A549 (cell line): ENCODE data around the gene HOXA10. TPM values are rescaled to one million over a fixed set of nuclear protein-coding genes. Genes with fewer than 3 reads are reported as not detected.
A peak's percentile ranks its signal among the peaks of the same experiment; 100 is the strongest.

Source experiments
- ATAC-seq, 2 experiments: fragments of 200-7000 bp in 1 of 2; fragments of >200 bp in 1 of 2; cut with Nextera tagmentation in 1 of 2; cut with Tn5 transposase in 1 of 2; 3 replicates each; pipeline versions ENCODE4 v1.8.0 to v1.9.1; 2018 to 2020; ENCODE audit warnings: mild to moderate bottlenecking in 1 of 2, moderate library complexity in 1 of 2
- CTCF ChIA-PET: fragments of 300-600 bp; sonication (Branson Sonifier 250); formaldehyde crosslinking; extraction: SDS; loops from one replicate; lab custom pipeline; 2021; ENCODE audit warnings: antibody characterized with exemption, inconsistent platforms; lab: Yijun Ruan, JAX
- POLR2A ChIA-PET: fragments of 350-600 bp; formaldehyde crosslinking; extraction: SDS; loops from one replicate; lab custom pipeline; 2021; ENCODE audit warnings: antibody characterized with exemption, inconsistent platforms; lab: Yijun Ruan, JAX
- DNase-seq, 2 experiments: peaks; one replicate each; pipeline versions ENCODE4 v3.0.0 to v3.0.0-alpha.2; 2011 to 2016; ENCODE audit warnings: low read depth in 1 of 2, low spot score in 1 of 2
- FAIRE-seq: peaks from 2 replicates; lab custom pipeline; 2011; peaks lifted over from hg19 to GRCh38; lab: Jason Lieb, UNC
- H3K27ac ChIP-seq, 2 experiments: fragments of >200 bp; sonication (Bioruptor Twin); formaldehyde crosslinking; 3 replicates each; pipeline ENCODE4 v1.5.1; 2016 to 2017
- H3K4me1 ChIP-seq: fragments of >200 bp; sonication (Bioruptor Twin); formaldehyde crosslinking; 3 replicates; pipeline ENCODE4 v1.6.1; 2016
- H3K4me2 ChIP-seq: fragments of >200 bp; sonication (Bioruptor Twin); formaldehyde crosslinking; 3 replicates; pipeline ENCODE4 v1.6.1; 2016
- H3K4me3 ChIP-seq: fragments of >200 bp; sonication (Bioruptor Twin); formaldehyde crosslinking; 3 replicates; pipeline ENCODE4 v1.5.1; 2016
- H3K9me3 ChIP-seq: fragments of >200 bp; sonication (Bioruptor Twin); formaldehyde crosslinking; 3 replicates; pipeline ENCODE4 v1.6.1; 2016
- ATOH8 ChIP-seq: fragments of 250-450 bp; sonication (Bioruptor Pico); IDR thresholded peaks from 2 replicates; pipeline ENCODE4 v1.5.0; 2020; ENCODE audit warnings: low read depth, mild to moderate bottlenecking, moderate library complexity
- CHD2 ChIP-seq: fragments of 150-350 bp; IDR thresholded peaks from 2 replicates; pipeline ENCODE4 v1.6.1; 2014; ENCODE audit warnings: low read length; ENCODE audit not compliant: partially characterized antibody
- E2F6 ChIP-seq: IDR thresholded peaks from 2 replicates; pipeline ENCODE4 v1.6.1; 2012; ENCODE audit warnings: low read depth, borderline replicate concordance
- EHF ChIP-seq: fragments of 250-450 bp; sonication (Bioruptor Pico); IDR thresholded peaks from 2 replicates; pipeline ENCODE4 v1.5.0; 2020; ENCODE audit warnings: mild to moderate bottlenecking
- EP300 ChIP-seq, 2 experiments: fragments of >200 bp; sonication (Bioruptor Twin); formaldehyde crosslinking; IDR thresholded peaks; 2 replicates in 1 of 2; 3 replicates in 1 of 2; pipeline ENCODE4 v1.6.1; 2016 to 2017
- HDAC2 ChIP-seq: fragments of 200-600 bp; sonication (generic); IDR thresholded peaks from 2 replicates; pipeline ENCODE4 v1.6.1; 2016
- HMGXB4 ChIP-seq: fragments of 250-450 bp; sonication (Bioruptor Pico); IDR thresholded peaks from 2 replicates; pipeline ENCODE4 v1.5.0; 2021; ENCODE audit warnings: mild to moderate bottlenecking, moderate library complexity, borderline replicate concordance
- HOXB5 ChIP-seq: fragments of 250-450 bp; sonication (Bioruptor Pico); IDR thresholded peaks from 2 replicates; pipeline ENCODE4 v1.5.0; 2020; ENCODE audit warnings: mild to moderate bottlenecking, moderate library complexity
- JUN ChIP-seq, 2 experiments: fragments of >200 bp; sonication (Bioruptor Twin); formaldehyde crosslinking; IDR thresholded peaks; 2 replicates in 1 of 2; 3 replicates in 1 of 2; pipeline ENCODE4 v1.6.1; 2016 to 2017
- KDM5A ChIP-seq: fragments of 200-600 bp; sonication (generic); IDR thresholded peaks from 2 replicates; pipeline ENCODE4 v1.6.1; 2016; ENCODE audit warnings: antibody characterized with exemption, mild to moderate bottlenecking
- MAFK ChIP-seq: fragments of 450-650 bp; IDR thresholded peaks from 2 replicates; pipeline ENCODE4 v1.6.1; 2014; ENCODE audit not compliant: partially characterized antibody
- NPAS2 ChIP-seq: fragments of 250-450 bp; sonication (Bioruptor Pico); IDR thresholded peaks from 2 replicates; pipeline ENCODE4 v1.8.0; 2022; ENCODE audit warnings: mild to moderate bottlenecking, moderate library complexity, borderline replicate concordance
- NR3C1 ChIP-seq: fragments of >200 bp; sonication (Bioruptor Twin); formaldehyde crosslinking; IDR thresholded peaks from 3 replicates; pipeline ENCODE4 v1.6.1; 2017
- RAD21 ChIP-seq, 2 experiments: fragments of >200 bp in 1 of 2; sonication (Bioruptor Twin) in 1 of 2; formaldehyde crosslinking in 1 of 2; IDR thresholded peaks in 1 of 2; conservative IDR thresholded peaks in 1 of 2; 2 replicates in 1 of 2; 3 replicates in 1 of 2; pipeline ENCODE4 v1.6.1; 2012 to 2018; ENCODE audit warnings: inconsistent platforms in 1 of 2
- RCOR1 ChIP-seq: fragments of 150-350 bp; IDR thresholded peaks from 2 replicates; pipeline ENCODE4 v1.6.1; 2014; ENCODE audit warnings: antibody characterized with exemption, low read length, low read depth
- REST ChIP-seq: fragments of 200-600 bp; sonication (generic); IDR thresholded peaks from 2 replicates; pipeline ENCODE4 v1.6.1; 2016; ENCODE audit warnings: antibody characterized with exemption, mild to moderate bottlenecking, moderate library complexity
- RNF2 ChIP-seq: fragments of 200-600 bp; sonication (generic); IDR thresholded peaks from 2 replicates; pipeline ENCODE4 v1.6.1; 2016; ENCODE audit warnings: low read depth, mild to moderate bottlenecking, antibody characterized with exemption, moderate library complexity, borderline replicate concordance
- SMC3 ChIP-seq: fragments of >200 bp; sonication (Bioruptor Twin); formaldehyde crosslinking; IDR thresholded peaks from 3 replicates; pipeline ENCODE4 v1.6.1; 2018; ENCODE audit warnings: inconsistent platforms
- ZFP36 ChIP-seq: fragments of 450-650 bp; IDR thresholded peaks from 2 replicates; pipeline ENCODE4 v1.6.1; 2014; ENCODE audit warnings: borderline replicate concordance; ENCODE audit not compliant: partially characterized antibody
- WGBS: methylation state at CpG from one replicate; pipeline ENCODE4 v1.1.6; 2017; ENCODE audit errors: missing lambda C conversion rate; 5-methylcytosine and 5-hydroxymethylcytosine counted together
- polyA plus RNA-seq, 4 experiments: library from polyadenylated mRNA; depleted of rRNA in 3 of 4; stranded (reverse); fragments of >200 nt; fragmentation: RNase III in 1 of 4; extraction: RNeasy Plus Mini Kit Qiagen cat#74134 plus additional on column Dnase treatment in 1 of 4; gene quantifications; 2 replicates in 3 of 4; 3 replicates in 1 of 4; pipeline ENCODE4 v1.2.3, GENCODE V29; 2011 to 2017

Gene HOXA10
- polyA plus RNA-seq, 2 of the 4 experiments (the other 2 are of a cell fraction): 5.2 to 7.7 TPM

DNA sequence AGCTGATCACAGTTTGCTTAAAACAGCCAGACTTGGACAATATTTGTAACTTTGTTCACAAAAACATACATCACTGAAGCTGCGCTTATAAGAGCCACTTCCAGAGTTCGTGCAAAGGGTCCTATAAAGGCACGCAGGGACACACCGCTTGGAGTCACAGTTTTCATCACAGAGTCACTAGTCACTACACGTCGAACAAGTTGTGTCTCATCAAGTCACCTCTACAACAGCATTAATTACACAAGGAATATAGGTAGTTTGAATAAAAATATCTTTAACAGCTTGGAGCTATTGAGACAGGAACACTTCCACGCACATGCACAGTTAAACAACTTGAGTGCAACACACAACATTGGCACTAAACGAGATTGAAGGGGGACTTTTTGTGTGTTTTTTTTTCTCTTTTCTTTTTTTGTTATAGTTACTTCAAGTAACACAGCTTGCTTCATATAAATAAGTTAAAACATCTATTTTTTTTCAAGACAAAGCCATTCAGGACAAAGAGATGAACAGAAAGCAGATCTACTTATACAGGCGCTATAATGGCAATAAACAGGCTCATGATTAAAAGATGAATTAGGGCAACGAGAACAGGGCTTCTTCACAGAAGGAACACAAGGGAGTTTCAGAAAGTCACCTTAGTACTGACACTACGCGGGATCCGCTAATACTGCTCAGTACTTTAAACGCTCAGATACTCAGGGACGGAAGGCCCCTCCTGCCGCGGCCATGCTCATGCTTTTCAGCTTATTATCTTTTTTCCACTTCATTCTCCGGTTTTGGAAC lies 32.8 kb downstream of the HOXA10 start:
- 94% methylated on average over 18 of the region's 18 CpGs for WGBS

GRCh38 chr7:27140126-27140857 lies 33.8 kb downstream of the HOXA10 start:
- ATAC-seq: no peak
- H3K4me2 ChIP-seq: no peak overlapping the region
- ChIA-PET CTCF (interaction anchor here (0.7 to 11.1 kb wide), 8 partner anchors 10 to 458 kb away, joined by 3 to 160 read pairs (median 25); partner anchors contain the start of genes HOXA3, HOXA4 and HOXA9), POLR2A (interaction anchor here (2.3 kb wide), 1 partner anchor 276 kb away, joined by 9 read pairs; the partner anchor contains the start of gene SKAP2)
- no peak for TF ChIP-seq ZFP36
- TF ChIP-seq E2F6: no peak
- TF ChIP-seq REST: no peak
- no peak for TF ChIP-seq MAFK
- TF ChIP-seq NPAS2 (CRISPR knock-in tag): no peak
- TF ChIP-seq HOXB5 (CRISPR knock-in tag): no peak
- no peak for TF ChIP-seq HDAC2
- TF ChIP-seq RAD21 (conservative IDR thresholded peaks at IDR 0.05 in 1 of 2, IDR thresholded peaks at IDR 0.05 in 1 of 2): no peak
- TF ChIP-seq NR3C1: no peak
- TF ChIP-seq HMGXB4 (CRISPR knock-in tag): no peak
- TF ChIP-seq KDM5A: no peak
- no peak for TF ChIP-seq RCOR1
- no peak for TF ChIP-seq EP300 (IDR thresholded peaks at IDR 0.05)
- no peak for TF ChIP-seq CHD2
- no peak for TF ChIP-seq RNF2
- TF ChIP-seq JUN (IDR thresholded peaks at IDR 0.05): no peak
- no peak for TF ChIP-seq SMC3
- TF ChIP-seq EHF: no peak
- H3K27ac ChIP-seq: no peak overlapping the region
- no peak overlapping the region for H3K4me3 ChIP-seq
- peaks cover 31% of the 10 kb centered on the region for H3K4me1 ChIP-seq
- no peak for FAIRE-seq
- no peak for DNase-seq
- WGBS: 92% methylated on average over 15 of the region's 15 CpGs
- H3K9me3 ChIP-seq: no peaks in the 10 kb centered on the region

More for the DNA sequence above, 32.8 kb downstream of the HOXA10 start:
- Histone ChIP-seq H3K9me3 (no peaks in the 10 kb centered on the region), H3K4me3 (peak overlapping the region; percentile 72), H3K4me2 (peak overlapping the region; percentile 87), H3K27ac (peak overlapping the region; percentile 79 to 93), H3K4me1 (peaks cover 22% of the 10 kb centered on the region)
- FAIRE-seq (no peak), DNase-seq (no peak), ATAC-seq (no peak)
- ChIA-PET CTCF (interaction anchor here (0.6 to 11.1 kb wide), 13 partner anchors 10 to 772 kb away, joined by 3 to 160 read pairs (median 14); partner anchors contain the start of genes HOXA3, HOXA4 and HOXA9), POLR2A (interaction anchor here (0.6 to 2.3 kb wide), 6 partner anchors 15 to 948 kb away, joined by 3 to 12 read pairs (median 4); partner anchors contain the start of genes HOXA7 and SKAP2)
- TF ChIP-seq ATOH8: no peak
- TF ChIP-seq RAD21 (conservative IDR thresholded peaks at IDR 0.05 in 1 of 2, IDR thresholded peaks at IDR 0.05 in 1 of 2): no peak
